Hepatocyte (in vitro differentiated cells): Measurements from ENCODE around the gene SLC7A5.
"Not testable (repeated sequence)": the region's sequence is repeated elsewhere in the genome, so short reads cannot be mapped to it uniquely, and the experiment has no call there.

Source experiments
- EZH2 ChIP-seq: fragments of 200-600 bp; sonication (generic); IDR thresholded peaks from 2 replicates; pipeline ENCODE4 v1.6.1; 2016; ENCODE audit warnings: antibody characterized with exemption, mild to moderate bottlenecking, borderline replicate concordance
- EZH2phosphoT487 ChIP-seq: fragments of 200-600 bp; sonication (generic); IDR thresholded peaks from one replicate; pipeline ENCODE4 v1.6.1; 2018; ENCODE audit warnings: antibody characterized with exemption, mild to moderate bottlenecking, low read depth, moderate library complexity; ENCODE audit not compliant: unreplicated experiment, severe bottlenecking
- TF ChIP-seq, protein P1 (sequence below): fragments of 200-600 bp; sonication (generic); IDR thresholded peaks from 2 replicates; pipeline ENCODE4 v1.5.1; 2016; ENCODE audit warnings: antibody characterized with exemption, mild to moderate bottlenecking; ENCODE audit not compliant: poor library complexity

DNA sequence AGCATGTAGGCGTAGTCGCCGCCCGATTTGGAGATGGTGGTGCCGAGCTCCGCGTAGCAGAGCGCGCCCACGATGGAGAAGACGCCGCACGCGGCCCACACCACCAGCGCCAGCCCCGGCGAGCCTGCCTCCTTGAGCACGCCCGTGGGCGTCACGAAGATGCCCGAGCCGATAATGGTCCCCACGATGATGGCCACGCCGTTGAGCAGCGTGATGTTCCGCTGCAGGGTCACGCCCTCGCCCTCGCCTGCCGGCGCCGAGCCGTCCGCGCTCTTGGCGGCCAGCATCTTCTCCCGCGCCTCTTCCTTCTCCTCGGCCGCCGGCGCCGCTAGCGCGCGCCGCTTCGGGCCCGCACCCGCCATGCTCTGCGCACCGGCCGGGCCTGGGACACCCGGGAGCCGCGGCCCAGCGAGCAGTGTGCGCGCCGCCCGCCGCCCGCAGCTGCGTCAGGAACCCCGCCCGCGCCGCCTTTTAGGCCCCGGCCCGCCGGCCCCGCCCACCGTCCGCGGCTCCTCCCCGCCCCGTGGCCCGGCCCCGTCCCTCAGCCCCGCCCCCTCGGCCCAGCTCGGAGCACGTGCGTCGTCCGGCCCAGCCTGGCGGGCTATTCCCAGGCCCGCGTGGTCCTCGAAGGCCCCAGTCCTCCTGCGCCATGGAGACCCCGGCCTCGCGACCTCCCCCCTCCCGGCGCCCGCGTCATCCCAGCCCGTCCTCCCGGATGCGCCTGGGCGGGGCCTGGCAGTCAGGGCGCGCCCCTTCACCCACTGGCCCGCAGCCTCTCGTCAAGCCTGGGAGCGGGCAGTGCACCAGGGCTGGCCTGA lies at the start of gene SLC7A5:
- TF ChIP-seq, protein P1, sequence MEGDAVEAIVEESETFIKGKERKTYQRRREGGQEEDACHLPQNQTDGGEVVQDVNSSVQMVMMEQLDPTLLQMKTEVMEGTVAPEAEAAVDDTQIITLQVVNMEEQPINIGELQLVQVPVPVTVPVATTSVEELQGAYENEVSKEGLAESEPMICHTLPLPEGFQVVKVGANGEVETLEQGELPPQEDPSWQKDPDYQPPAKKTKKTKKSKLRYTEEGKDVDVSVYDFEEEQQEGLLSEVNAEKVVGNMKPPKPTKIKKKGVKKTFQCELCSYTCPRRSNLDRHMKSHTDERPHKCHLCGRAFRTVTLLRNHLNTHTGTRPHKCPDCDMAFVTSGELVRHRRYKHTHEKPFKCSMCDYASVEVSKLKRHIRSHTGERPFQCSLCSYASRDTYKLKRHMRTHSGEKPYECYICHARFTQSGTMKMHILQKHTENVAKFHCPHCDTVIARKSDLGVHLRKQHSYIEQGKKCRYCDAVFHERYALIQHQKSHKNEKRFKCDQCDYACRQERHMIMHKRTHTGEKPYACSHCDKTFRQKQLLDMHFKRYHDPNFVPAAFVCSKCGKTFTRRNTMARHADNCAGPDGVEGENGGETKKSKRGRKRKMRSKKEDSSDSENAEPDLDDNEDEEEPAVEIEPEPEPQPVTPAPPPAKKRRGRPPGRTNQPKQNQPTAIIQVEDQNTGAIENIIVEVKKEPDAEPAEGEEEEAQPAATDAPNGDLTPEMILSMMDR: not testable (repeated sequence)
- not testable (repeated sequence) for TF ChIP-seq EZH2phosphoT487, EZH2
